ENCODE data around the gene TBL1XR1. TPM values are rescaled to one million over a fixed set of nuclear protein-coding genes. Genes with fewer than 3 reads are reported as not detected.
A peak's percentile ranks its signal among the peaks of the same experiment; 100 is the strongest.

The TBL1XR1 gene
- total RNA-seq, 1 donor from 2014 or later = 372 TPM

- peaks cover 8% of the 10 kb centered on the region for H3K36me3 Mint-ChIP-seq (ENCODE audit: low read depth)
- intact Hi-C loops (cut with micrococcal nuclease) = loop anchor here (2.0 to 5.0 kb wide), 3 partner anchors 15 to 35 kb away; no protein-coding TSS in a partner anchor
- no peaks in the 10 kb centered on the region for H3K9me3 Mint-ChIP-seq
- ChIA-PET CTCF (no interaction called here), POLR2A (interaction anchor here (0.5 kb wide), 1 partner anchor 91 kb away, joined by 7 read pairs; no protein-coding TSS in a partner anchor)
- H3K27ac Mint-ChIP-seq = no peak overlapping the region
- H3K4me3 Mint-ChIP-seq = no peak overlapping the region
- peaks cover 79% of the 10 kb centered on the region for H3K4me1 Mint-ChIP-seq
- DNase-seq (no peak), ATAC-seq (ENCODE audit: low read depth) (no peak)
- H3K27me3 Mint-ChIP-seq = no peaks in the 10 kb centered on the region
- TF ChIP-seq CTCF (IDR thresholded peaks at IDR 0.05) = no peak
These were observed 89.6 kb downstream of the TBL1XR1 start for GRCh38 chr3:177107461-177108239.

- H3K4me1 Mint-ChIP-seq = peaks cover 75% of the 10 kb centered on the region
- H3K36me3 Mint-ChIP-seq (ENCODE audit: low read depth) = peaks cover 4% of the 10 kb centered on the region
- H3K27me3 Mint-ChIP-seq = no peaks in the 10 kb centered on the region
- ChIA-PET POLR2A (interaction anchor here (0.6 to 1.3 kb wide), 4 partner anchors 39 to 94 kb away, joined by 3 to 4 read pairs (median 4); no protein-coding TSS in a partner anchor), CTCF (no interaction called here)
- H3K27ac Mint-ChIP-seq = no peak overlapping the region
- peak overlapping the region; percentile 39 for H3K4me3 Mint-ChIP-seq
- no peak for TF ChIP-seq CTCF (IDR thresholded peaks at IDR 0.05)
- intact Hi-C loops (cut with micrococcal nuclease) = loop anchor here (1.0 to 5.0 kb wide), 3 partner anchors 9 to 36 kb away; no protein-coding TSS in a partner anchor
- no peaks in the 10 kb centered on the region for H3K9me3 Mint-ChIP-seq
- ATAC-seq (ENCODE audit: low read depth) (no peak), DNase-seq (no peak)
These were observed 90.7 kb downstream of the TBL1XR1 start for GRCh38 chr3:177106594-177106993.

- ChIA-PET POLR2A (interaction anchor here (0.6 to 1.3 kb wide), 4 partner anchors 40 to 95 kb away, joined by 3 to 4 read pairs (median 4); no protein-coding TSS in a partner anchor), CTCF (no interaction called here)
- H3K9me3 Mint-ChIP-seq = no peaks in the 10 kb centered on the region
- peaks cover 73% of the 10 kb centered on the region for H3K4me1 Mint-ChIP-seq
- H3K27ac Mint-ChIP-seq = no peak overlapping the region
- TF ChIP-seq CTCF (IDR thresholded peaks at IDR 0.05) = no peak
- no peak for DNase-seq
- no peaks in the 10 kb centered on the region for H3K27me3 Mint-ChIP-seq
- H3K36me3 Mint-ChIP-seq (ENCODE audit: low read depth) = peaks cover 4% of the 10 kb centered on the region
- ATAC-seq (ENCODE audit: low read depth) = peak; percentile 70
- H3K4me3 Mint-ChIP-seq = peak overlapping the region; percentile 39
- intact Hi-C loops (cut with micrococcal nuclease) = loop anchor here (1.0 to 5.0 kb wide), 3 partner anchors 9 to 36 kb away; no protein-coding TSS in a partner anchor
These were observed 91.1 kb downstream of the TBL1XR1 start for GRCh38 chr3:177106184-177106583.

- H3K27me3 Mint-ChIP-seq = no peaks in the 10 kb centered on the region
- intact Hi-C loops (cut with micrococcal nuclease) = loop anchor here (1.0 to 5.0 kb wide), 4 partner anchors 8 to 37 kb away; no protein-coding TSS in a partner anchor
- H3K9me3 Mint-ChIP-seq = no peaks in the 10 kb centered on the region
- ATAC-seq (ENCODE audit: low read depth) (no peak), DNase-seq (no peak)
- H3K4me1 Mint-ChIP-seq = peaks cover 70% of the 10 kb centered on the region
- H3K36me3 Mint-ChIP-seq (ENCODE audit: low read depth) = peaks cover 1% of the 10 kb centered on the region
- CTCF ChIA-PET = interaction anchor here (1.4 kb wide), 1 partner anchor 92 kb away, joined by 3 read pairs; the partner anchor contains the start of gene TBL1XR1
- H3K4me3 Mint-ChIP-seq = no peak overlapping the region
- H3K27ac Mint-ChIP-seq = no peak overlapping the region
- POLR2A ChIA-PET = interaction anchor here (0.8 to 1.3 kb wide), 3 partner anchors 40 to 95 kb away, joined by 3 to 4 read pairs (median 4); no protein-coding TSS in a partner anchor
- TF ChIP-seq CTCF (IDR thresholded peaks at IDR 0.05) = no peak
These were observed 91.7 kb downstream of the TBL1XR1 start for GRCh38 chr3:177105623-177106022.
